Stimulated activated CD4-positive, alpha-beta T cell treated with anti-CD3 and anti-CD28 coated beads, Interleukin-15, amount 100 ng/mL, for 24 hours (primary cell): ENCODE results near the gene LIMS1.
A peak's percentile ranks its signal among the peaks of the same experiment; 100 is the strongest.
"Not testable (repeated sequence)": the region's sequence is repeated elsewhere in the genome, so short reads cannot be mapped to it uniquely, and the experiment has no call there.

Source experiments
- DNase-seq: peaks from one replicate; pipeline ENCODE4 v3.0.0-alpha.2; 2020

LIMS1 gene, protein sequence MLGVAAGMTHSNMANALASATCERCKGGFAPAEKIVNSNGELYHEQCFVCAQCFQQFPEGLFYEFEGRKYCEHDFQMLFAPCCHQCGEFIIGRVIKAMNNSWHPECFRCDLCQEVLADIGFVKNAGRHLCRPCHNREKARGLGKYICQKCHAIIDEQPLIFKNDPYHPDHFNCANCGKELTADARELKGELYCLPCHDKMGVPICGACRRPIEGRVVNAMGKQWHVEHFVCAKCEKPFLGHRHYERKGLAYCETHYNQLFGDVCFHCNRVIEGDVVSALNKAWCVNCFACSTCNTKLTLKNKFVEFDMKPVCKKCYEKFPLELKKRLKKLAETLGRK

GRCh38 chr2:108533832-108534583 is at the start of gene LIMS1:
Gene LIMS1 (plus strand): TSS chr2:108534470. CDS start chr2:108534563, 93 bp downstream.
- DNase-seq = peak; percentile 92

DNA sequence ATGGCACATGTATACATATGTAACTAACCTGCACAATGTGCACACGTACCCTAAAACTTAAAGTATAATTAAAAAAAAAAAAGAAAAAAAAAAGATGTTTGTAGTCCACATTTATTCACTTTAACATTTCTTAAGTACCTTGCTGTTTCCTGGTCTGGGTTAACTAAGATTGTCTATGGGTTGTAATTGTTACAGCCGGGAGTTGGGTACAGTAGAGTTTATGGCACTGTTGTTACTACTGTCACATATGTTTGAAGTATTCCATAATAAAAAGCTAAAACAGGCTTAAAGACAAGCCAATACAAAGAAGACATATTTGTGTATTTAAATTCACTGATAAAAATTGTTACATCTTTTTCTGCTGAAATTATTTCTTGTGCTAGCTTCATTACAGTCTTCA is 49.0 kb upstream of the LIMS1 start:
- DNase-seq = no peak

- no peak for DNase-seq
Observed at GRCh38 chr2:108490506-108491122, 43.7 kb upstream of the LIMS1 start.

GRCh38 chr2:108491848-108492247 is 42.4 kb upstream of the LIMS1 start:
- DNase-seq = no peak

DNA sequence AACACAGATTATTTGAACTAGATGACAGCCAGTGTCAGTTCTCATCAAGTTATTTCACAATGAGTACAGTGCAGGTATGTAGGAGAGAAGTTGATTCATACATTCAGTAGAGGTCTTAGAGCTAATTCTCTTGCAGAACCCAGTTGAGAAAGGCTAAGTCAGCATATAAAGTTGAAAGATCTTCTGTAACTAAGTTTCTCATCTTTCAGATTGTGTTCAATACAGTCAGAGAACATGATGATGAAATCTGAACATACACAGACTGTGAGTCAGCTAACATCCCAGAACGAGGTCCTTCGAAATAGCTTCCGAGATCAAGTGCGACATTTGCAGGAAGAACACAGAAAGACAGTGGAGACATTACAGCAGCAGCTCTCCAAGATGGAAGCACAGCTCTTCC is 41.9 kb upstream of the LIMS1 start:
- DNase-seq = no peak

GRCh38 chr2:108496167-108496566 is 38.1 kb upstream of the LIMS1 start:
- DNase-seq = not testable (repeated sequence)

GRCh38 chr2:108507620-108508019 is 26.6 kb upstream of the LIMS1 start:
- not testable (repeated sequence) for DNase-seq

DNA sequence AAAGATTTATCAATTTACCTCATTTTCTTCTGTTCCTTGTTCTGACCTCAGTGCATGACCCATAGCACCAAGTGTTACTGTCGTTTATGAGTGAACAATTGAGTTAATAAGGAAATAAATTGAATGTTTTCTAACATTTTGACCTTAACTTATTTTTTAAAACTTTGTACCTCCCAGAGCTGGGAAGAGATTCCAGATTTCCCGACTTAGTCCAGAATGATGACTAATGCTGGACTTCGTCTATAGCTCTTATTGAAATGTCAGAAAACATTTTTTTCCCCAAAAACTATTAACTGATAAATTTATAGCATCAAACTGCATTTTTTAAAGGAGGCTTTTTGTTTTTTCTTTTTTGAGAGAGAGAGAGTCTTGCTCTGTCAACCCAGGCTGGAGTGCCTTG is 21.8 kb upstream of the LIMS1 start:
- not testable (repeated sequence) for DNase-seq

- not testable (repeated sequence) for DNase-seq
Observed at GRCh38 chr2:108514478-108514877, 19.8 kb upstream of the LIMS1 start.

GRCh38 chr2:108524688-108525087 is 9.6 kb upstream of the LIMS1 start:
- not testable (repeated sequence) for DNase-seq

- DNase-seq = not testable (repeated sequence)
Observed at GRCh38 chr2:108525258-108525657, 9.0 kb upstream of the LIMS1 start.

DNA sequence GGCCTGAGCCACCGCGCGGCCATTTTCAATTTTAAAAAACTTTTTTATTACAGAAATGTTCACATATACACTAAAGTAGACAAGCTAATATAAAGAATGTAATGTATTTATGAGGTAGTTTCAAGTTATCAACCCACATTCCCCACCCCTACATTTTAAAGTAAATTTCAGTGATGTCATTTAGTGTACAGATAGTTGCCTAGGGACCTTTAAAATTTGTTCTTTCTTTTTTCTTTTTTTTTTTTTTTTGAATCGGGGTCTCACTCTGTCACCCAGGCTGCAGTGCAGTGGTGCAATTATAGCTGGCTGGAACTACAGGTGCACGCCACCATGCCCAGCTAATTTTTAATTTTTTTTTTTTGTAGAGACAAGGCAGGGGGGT is 2.6 kb upstream of the LIMS1 start:
- no peak for DNase-seq

DNA sequence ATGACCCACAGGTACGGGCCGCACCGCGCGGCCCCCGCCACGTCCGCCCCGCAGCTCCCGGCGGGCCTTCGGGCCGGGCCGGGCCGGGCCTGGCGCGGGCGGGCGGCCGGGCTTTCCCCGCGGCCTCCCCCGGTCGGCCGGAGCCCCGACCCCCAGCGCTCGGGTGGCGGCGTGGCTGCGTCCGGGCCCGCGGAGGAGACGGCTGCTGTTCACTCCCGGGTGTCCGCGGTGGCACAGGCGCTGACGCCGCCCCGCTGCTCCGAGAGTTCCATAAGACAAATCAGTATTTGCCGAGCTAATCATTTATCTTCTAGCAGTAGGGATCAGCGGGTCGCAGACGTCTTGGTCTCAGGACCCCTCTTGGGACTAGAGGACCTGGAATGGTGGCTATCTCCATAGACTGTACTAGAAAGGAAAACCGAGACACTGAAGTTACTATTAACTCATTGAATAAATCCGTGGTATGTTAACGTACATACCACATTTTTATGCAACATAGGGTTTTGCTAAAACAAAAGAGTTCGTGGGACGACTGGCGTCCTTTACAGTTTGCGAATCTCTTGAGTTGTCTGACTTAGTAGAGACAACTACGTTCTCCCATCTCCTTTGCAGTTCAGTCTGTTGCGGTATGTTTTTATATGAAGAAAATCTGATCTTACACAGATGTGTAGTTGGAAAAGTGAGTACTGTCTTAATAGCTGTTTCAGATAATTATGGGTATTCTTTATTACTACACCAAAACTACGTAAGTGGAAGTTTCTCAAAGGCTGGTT is 500 bp downstream of the LIMS1 start:
- DNase-seq = peak; percentile 63

DNA sequence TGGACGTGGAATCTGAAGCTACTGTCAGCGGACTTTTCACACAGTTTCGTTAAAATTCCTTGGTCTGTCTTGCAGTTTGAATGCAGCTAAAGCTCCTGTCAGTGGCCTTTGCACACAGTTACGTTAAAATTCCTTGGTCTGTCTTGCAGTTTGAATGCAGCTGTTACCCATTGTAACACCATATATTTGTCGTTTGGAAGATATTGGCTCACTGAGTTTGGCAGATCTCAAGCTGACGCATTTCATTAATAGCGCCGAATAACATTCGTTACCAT is 1.0 kb downstream of the LIMS1 start:
- DNase-seq = no peak

GRCh38 chr2:108536133-108536780 is 2.0 kb downstream of the LIMS1 start:
- no peak for DNase-seq

DNA sequence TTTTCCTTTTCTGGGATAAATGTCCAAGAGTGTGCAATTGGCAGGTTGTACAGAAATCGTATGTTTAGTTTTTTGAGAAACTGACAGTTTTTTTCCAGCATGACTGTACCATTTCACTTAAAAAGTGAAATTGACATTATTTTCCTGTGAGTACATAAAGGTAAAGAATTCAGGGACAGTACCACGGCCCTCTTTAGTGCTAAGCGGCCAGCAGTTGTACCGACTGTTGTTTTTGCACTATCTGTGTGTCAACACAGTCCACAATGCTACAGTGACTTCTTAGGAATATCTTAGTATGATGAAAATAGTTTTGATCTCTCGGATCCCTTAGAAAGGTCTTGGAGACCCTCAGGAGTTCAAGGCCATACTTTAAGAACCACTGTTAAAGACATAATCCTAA is 2.6 kb downstream of the LIMS1 start:
- no peak for DNase-seq

GRCh38 chr2:108538000-108538625 is 3.8 kb downstream of the LIMS1 start:
- no peak for DNase-seq

DNA sequence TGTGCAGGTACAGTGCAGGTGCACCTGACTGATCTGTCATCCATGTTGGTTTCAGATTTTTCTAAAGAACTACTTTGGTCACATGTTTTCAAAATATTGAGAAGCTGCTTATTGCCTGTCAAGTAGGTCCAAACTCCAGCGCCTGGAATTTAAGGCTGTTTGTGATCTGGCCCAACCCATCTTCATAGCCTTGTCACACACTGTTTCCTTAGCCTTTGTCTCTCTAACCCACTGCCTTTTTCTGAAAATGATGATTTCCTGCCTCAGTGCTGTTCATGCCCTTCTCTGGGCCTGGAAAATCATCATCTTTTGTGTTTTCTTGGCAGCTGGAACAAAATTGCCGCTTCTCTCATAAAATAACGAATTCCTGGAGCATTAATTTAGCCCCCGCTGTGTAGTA is 7.2 kb downstream of the LIMS1 start:
- no peak for DNase-seq

GRCh38 chr2:108542071-108542470 is 7.8 kb downstream of the LIMS1 start:
- no peak for DNase-seq

GRCh38 chr2:108547606-108548005 is 13.3 kb downstream of the LIMS1 start:
- DNase-seq = no peak

- DNase-seq = no peak
Observed at GRCh38 chr2:108548208-108549003, 14.1 kb downstream of the LIMS1 start.

DNA sequence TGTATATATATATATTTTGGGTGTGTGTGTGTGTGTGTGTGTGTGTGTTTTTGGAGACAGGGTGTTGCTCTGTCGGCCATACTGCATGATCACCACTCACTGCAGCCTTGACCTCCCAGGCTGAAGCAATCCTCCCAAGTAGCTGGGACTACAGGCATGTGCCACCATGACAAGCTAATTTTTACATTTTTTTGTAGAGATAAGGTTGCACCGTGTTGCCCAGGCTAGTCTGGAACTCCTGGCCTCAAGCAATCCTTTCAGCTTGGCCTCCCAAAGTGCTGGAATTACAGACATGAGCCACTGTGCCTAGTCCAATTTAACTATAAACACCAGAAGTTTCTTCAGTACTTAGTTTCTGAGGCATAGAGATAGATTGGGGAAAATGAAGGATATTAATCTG is 18.3 kb downstream of the LIMS1 start:
- no peak for DNase-seq
